ENCODE measurements around the gene PCDH9. TPM values are rescaled to one million over a fixed set of nuclear protein-coding genes. Genes with fewer than 3 reads are reported as not detected.

Gene PCDH9
- total RNA-seq, 2 donors from 2014 or later, result 0.44 to 1.0 TPM

DNA sequence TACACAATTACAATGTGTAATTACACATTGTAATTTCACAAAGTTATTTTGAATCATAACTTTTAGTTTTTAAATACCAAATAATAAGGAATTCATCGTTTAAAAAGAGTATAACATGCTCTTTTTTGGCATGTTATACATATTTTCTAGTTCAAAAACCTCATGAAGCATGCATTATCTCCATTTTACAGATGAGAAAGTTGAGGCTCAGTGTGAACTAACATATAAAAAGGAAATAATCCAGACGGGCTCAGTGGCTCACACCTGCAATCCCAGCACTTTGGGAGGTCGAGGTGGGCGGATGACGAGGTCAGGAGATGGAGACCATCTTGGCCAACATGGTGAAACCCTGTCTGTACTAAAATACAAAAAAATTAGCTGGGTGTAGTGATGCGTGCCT is 107.9 kb downstream of the PCDH9 start:
- Histone ChIP-seq H3K4me3 (no peak overlapping the region), H3K36me3 (no peaks in the 10 kb centered on the region), H3K4me1 (no peaks in the 10 kb centered on the region), H3K27me3 (no peaks in the 10 kb centered on the region), H3K9ac (ENCODE audit: low read depth in 2 of 2, low read length in 2 of 2) (no peak overlapping the region), H3K27ac (no peak overlapping the region), H3K9me3 (no peaks in the 10 kb centered on the region)
- no peak for DNase-seq
- intact Hi-C loops (cut with DNase I), result no loop called here
- TF ChIP-seq, protein P1, sequence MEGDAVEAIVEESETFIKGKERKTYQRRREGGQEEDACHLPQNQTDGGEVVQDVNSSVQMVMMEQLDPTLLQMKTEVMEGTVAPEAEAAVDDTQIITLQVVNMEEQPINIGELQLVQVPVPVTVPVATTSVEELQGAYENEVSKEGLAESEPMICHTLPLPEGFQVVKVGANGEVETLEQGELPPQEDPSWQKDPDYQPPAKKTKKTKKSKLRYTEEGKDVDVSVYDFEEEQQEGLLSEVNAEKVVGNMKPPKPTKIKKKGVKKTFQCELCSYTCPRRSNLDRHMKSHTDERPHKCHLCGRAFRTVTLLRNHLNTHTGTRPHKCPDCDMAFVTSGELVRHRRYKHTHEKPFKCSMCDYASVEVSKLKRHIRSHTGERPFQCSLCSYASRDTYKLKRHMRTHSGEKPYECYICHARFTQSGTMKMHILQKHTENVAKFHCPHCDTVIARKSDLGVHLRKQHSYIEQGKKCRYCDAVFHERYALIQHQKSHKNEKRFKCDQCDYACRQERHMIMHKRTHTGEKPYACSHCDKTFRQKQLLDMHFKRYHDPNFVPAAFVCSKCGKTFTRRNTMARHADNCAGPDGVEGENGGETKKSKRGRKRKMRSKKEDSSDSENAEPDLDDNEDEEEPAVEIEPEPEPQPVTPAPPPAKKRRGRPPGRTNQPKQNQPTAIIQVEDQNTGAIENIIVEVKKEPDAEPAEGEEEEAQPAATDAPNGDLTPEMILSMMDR (IDR thresholded peaks at IDR 0.05), result no peak

DNA sequence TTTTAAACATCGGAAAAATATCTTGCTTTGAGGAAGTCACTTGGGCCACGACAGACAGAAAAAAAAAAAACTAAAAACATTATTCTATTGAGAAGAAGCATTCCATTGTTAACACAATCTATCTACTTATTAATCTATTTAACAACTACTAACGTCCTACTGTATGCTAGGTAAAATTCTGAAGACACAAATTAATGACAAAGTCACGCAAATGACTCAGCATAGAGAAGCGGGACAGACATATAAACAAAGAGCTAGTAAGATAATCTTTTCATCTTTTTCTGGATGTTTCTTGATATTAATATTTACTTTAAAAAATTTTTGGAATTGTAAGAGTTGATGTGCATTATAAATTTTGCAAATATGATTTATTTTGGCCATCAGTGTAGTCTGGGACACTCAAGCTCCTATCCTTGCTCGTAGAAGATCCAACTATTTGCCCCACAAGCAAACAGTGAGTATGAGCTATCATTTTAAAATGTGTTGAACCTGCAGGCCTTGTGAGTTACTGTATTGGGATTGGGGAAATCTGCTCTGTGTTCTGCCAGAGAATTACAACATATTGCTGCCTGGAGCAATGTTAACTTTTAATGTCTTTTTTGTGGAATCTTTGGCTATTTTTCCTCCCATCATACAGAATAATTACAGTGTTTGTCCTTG is 109.1 kb downstream of the PCDH9 start:
- Histone ChIP-seq H3K4me1 (no peaks in the 10 kb centered on the region), H3K9me3 (no peaks in the 10 kb centered on the region), H3K27ac (no peak overlapping the region), H3K9ac (ENCODE audit: low read depth in 2 of 2, low read length in 2 of 2) (no peak overlapping the region), H3K27me3 (no peaks in the 10 kb centered on the region), H3K36me3 (no peaks in the 10 kb centered on the region), H3K4me3 (no peak overlapping the region)
- DNase-seq, result no peak
- intact Hi-C loops (cut with DNase I), result no loop called here
- TF ChIP-seq, protein P1 (IDR thresholded peaks at IDR 0.05), result no peak

DNA sequence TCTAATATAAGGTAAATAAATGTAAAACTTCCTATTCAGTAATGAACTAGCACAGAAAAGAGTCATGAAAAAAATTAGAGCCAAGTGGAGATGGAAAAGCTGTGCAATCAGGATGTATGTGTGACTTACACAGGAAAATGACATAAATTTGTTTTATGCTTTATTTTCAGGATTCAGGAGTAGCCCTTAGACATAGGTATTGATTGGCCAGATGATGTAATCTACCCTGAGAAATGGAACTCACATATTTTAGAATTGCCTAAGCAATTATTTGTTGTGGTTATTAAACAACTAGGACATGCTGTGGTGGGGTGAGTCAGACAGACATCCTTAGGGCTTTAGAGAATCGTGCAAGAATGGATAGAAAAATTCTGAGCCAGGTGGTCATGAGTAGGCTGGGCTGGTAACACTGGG is 110.6 kb downstream of the PCDH9 start:
- TF ChIP-seq, protein P1 (IDR thresholded peaks at IDR 0.05), result no peak
- no peaks in the 10 kb centered on the region for H3K27me3 ChIP-seq
- no peaks in the 10 kb centered on the region for H3K4me1 ChIP-seq
- H3K4me3 ChIP-seq, result no peak overlapping the region
- DNase-seq, result no peak
- intact Hi-C loops (cut with DNase I), result no loop called here
- H3K36me3 ChIP-seq, result no peaks in the 10 kb centered on the region
- H3K27ac ChIP-seq, result no peak overlapping the region
- H3K9me3 ChIP-seq, result no peaks in the 10 kb centered on the region
- no peak overlapping the region for H3K9ac ChIP-seq (ENCODE audit: low read depth in 2 of 2, low read length in 2 of 2)

DNA sequence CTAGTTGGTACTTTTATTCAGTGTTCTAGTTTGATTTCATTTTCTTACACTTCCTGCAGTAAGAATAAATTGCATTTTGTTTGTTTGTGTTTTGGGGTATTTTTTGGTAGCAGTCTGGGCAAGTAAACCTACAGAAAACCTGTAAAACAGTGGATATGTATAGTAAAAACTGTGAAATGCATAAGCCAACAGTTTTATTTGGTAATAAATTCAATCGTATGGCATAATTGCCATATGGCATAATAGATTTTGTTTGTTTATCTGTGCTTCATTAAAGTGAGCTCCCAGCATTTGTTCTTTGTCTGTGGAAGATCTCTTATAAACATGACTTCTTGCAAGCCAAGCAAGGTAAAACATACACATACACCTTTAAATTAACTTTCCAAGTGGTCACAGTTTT is 111.9 kb downstream of the PCDH9 start:
- no peak overlapping the region for H3K9ac ChIP-seq (ENCODE audit: low read depth in 2 of 2, low read length in 2 of 2)
- no peak overlapping the region for H3K27ac ChIP-seq
- no peaks in the 10 kb centered on the region for H3K4me1 ChIP-seq
- no peak for DNase-seq
- no peaks in the 10 kb centered on the region for H3K9me3 ChIP-seq
- H3K27me3 ChIP-seq, result no peaks in the 10 kb centered on the region
- intact Hi-C loops (cut with DNase I), result no loop called here
- no peak overlapping the region for H3K4me3 ChIP-seq
- TF ChIP-seq, protein P1 (IDR thresholded peaks at IDR 0.05), result no peak
- no peaks in the 10 kb centered on the region for H3K36me3 ChIP-seq

DNA sequence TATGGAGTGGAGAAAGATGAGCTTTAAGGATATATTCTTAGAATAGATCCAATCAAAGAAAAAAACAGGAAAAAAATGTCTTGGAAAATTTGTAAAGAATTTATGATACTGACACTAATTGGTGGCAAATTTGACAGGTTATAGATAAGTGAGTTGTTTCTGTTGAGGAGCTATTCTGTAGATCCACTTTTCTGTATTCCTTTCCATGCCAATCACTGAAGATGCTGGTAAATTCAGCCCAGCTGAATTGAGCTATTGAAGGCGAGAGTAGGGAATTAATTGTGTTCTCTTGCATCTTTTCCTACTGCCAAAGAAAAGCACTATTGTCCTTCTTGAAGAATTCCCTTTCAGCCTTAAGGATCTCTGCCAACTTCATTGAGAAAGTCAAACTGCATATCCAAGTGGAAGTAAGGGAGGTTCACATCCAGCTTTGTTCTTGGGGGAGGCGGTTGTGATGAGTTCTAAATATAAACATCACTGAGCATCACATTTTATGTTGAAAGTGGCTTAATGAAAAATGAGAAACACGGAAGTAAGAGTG is 113.1 kb downstream of the PCDH9 start:
- H3K9me3 ChIP-seq, result no peaks in the 10 kb centered on the region
- no peak overlapping the region for H3K27ac ChIP-seq
- DNase-seq, result no peak
- TF ChIP-seq, protein P1 (IDR thresholded peaks at IDR 0.05), result no peak
- H3K4me3 ChIP-seq, result no peak overlapping the region
- H3K9ac ChIP-seq (ENCODE audit: low read depth in 2 of 2, low read length in 2 of 2), result no peak overlapping the region
- no peaks in the 10 kb centered on the region for H3K4me1 ChIP-seq
- H3K27me3 ChIP-seq, result no peaks in the 10 kb centered on the region
- intact Hi-C loops (cut with DNase I), result no loop called here
- H3K36me3 ChIP-seq, result no peaks in the 10 kb centered on the region
